RWPE2 (cell line): Measurements from ENCODE around the gene MGAT4C.

Experiments
- ATAC-seq: fragments of 200-7000 bp; cut with Tn5 transposase; 3 replicates; pipeline ENCODE4 v1.9.1; 2021; ENCODE audit warnings: low read depth
- DNase-seq: peaks from one replicate; pipeline ENCODE4 v3.0.0-alpha.2; 2020; ENCODE audit warnings: low spot score
- H3K27ac ChIP-seq: fragments of 450-650 bp; 2 replicates; pipeline ENCODE4 v1.5.1; 2017; ENCODE audit warnings: mild to moderate bottlenecking; ENCODE audit not compliant: poor library complexity, severe bottlenecking
- H3K27me3 ChIP-seq: fragments of 250-450 bp; sonication (Bioruptor Pico); 2 replicates; pipeline ENCODE4 v1.5.1; 2021; ENCODE audit warnings: mild to moderate bottlenecking, moderate library complexity; ENCODE audit not compliant: insufficient read depth, poor library complexity, severe bottlenecking
- H3K36me3 ChIP-seq: fragments of 250-450 bp; sonication (Bioruptor Pico); 2 replicates; pipeline ENCODE4 v1.5.1; 2020; ENCODE audit warnings: low read depth, mild to moderate bottlenecking, moderate library complexity
- H3K4me1 ChIP-seq: fragments of 250-450 bp; sonication (Bioruptor Pico); 2 replicates; pipeline ENCODE4 v1.5.1; 2021; ENCODE audit warnings: mild to moderate bottlenecking, moderate library complexity; ENCODE audit not compliant: insufficient read depth, poor library complexity, severe bottlenecking
- H3K4me3 ChIP-seq: fragments of 250-450 bp; sonication (Bioruptor Pico); 2 replicates; pipeline ENCODE4 v1.5.1; 2021; ENCODE audit warnings: mild to moderate bottlenecking, moderate library complexity; ENCODE audit not compliant: severe bottlenecking
- H3K9me3 ChIP-seq: fragments of 250-450 bp; sonication (Bioruptor Pico); 2 replicates; pipeline ENCODE4 v1.5.1; 2021; ENCODE audit warnings: mild to moderate bottlenecking, moderate library complexity; ENCODE audit not compliant: severe bottlenecking
- CTCF ChIP-seq: fragments of 450-650 bp; IDR thresholded peaks from one replicate; pipeline ENCODE4 v1.5.1; 2017; ENCODE audit warnings: mild to moderate bottlenecking, moderate library complexity; ENCODE audit not compliant: poor library complexity, severe bottlenecking

MGAT4C gene

DNA sequence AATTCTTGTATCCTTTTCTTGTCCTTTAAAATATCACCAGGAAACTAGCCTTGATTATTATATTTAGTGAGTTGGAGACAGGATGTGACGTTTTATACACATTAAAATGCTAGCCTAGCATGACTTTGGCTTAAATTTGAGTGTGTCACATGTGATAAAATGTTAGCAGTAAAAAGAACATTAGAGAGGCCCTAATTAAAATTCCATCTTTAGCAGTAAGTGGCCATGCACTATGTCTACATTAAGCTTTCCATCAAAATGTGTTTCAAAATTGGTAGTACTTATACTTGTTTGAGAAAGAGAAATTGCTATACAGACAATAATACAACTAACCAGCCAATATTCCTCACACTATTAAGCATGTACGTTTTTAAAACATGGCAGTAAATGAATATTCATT lies 29.9 kb upstream of the MGAT4C start:
- no peaks in the 10 kb centered on the region for H3K9me3 ChIP-seq
- no peak overlapping the region for H3K27ac ChIP-seq
- DNase-seq (no peak), ATAC-seq (no peak)
- TF ChIP-seq CTCF: no peak
- no peaks in the 10 kb centered on the region for H3K27me3 ChIP-seq
- H3K36me3 ChIP-seq: no peaks in the 10 kb centered on the region
- no peaks in the 10 kb centered on the region for H3K4me1 ChIP-seq
- H3K4me3 ChIP-seq: no peak overlapping the region

DNA sequence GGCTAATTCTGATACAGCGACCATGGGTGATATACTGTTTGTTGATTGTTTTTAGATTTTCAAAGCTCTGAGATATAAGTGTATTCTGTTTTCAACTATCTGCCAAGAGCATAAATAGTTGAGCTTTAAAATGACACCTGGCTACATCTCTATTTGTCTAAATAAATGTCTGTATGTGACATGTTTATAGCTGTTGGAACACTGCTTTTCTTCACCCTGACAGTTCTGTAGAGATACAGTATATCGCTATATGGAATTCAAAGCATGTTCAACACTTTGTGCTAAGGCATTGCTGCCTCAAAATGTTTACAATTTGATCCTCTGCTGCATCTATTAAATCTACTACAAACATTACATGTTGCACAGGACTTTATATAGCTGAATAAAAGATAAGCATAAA lies 27.4 kb upstream of the MGAT4C start:
- ATAC-seq: no peak
- no peaks in the 10 kb centered on the region for H3K27me3 ChIP-seq
- TF ChIP-seq CTCF: no peak

GRCh38 chr12:86275356-86275755 lies 19.2 kb upstream of the MGAT4C start:
- ATAC-seq (no peak), DNase-seq (no peak)
- H3K36me3 ChIP-seq: no peaks in the 10 kb centered on the region
- no peak for TF ChIP-seq CTCF
- no peaks in the 10 kb centered on the region for H3K4me1 ChIP-seq
- no peak overlapping the region for H3K27ac ChIP-seq
- H3K27me3 ChIP-seq: no peaks in the 10 kb centered on the region
- no peak overlapping the region for H3K4me3 ChIP-seq
- H3K9me3 ChIP-seq: no peaks in the 10 kb centered on the region

More for the DNA sequence above, 27.4 kb upstream of the MGAT4C start:
- H3K4me3 ChIP-seq: no peak overlapping the region
- H3K9me3 ChIP-seq: no peaks in the 10 kb centered on the region
- no peaks in the 10 kb centered on the region for H3K36me3 ChIP-seq
- no peak overlapping the region for H3K27ac ChIP-seq
- no peak for DNase-seq
- no peaks in the 10 kb centered on the region for H3K4me1 ChIP-seq

- no peak for TF ChIP-seq CTCF
Measured at GRCh38 chr12:86265329-86265695, 9.1 kb upstream of the MGAT4C start.

GRCh38 chr12:86264451-86265328 lies 8.5 kb upstream of the MGAT4C start:
- no peak for DNase-seq
- H3K4me3 ChIP-seq: no peak overlapping the region
- H3K27ac ChIP-seq: no peak overlapping the region
- H3K27me3 ChIP-seq: no peaks in the 10 kb centered on the region
- H3K9me3 ChIP-seq: no peaks in the 10 kb centered on the region
- peak; percentile 35; the same call in 1 of the 3 replicates for ATAC-seq
- TF ChIP-seq CTCF: no peak
- H3K4me1 ChIP-seq: no peaks in the 10 kb centered on the region
- no peaks in the 10 kb centered on the region for H3K36me3 ChIP-seq

More at GRCh38 chr12:86265329-86265695, 9.1 kb upstream of the MGAT4C start:
- Histone ChIP-seq H3K9me3 (no peaks in the 10 kb centered on the region), H3K27me3 (no peaks in the 10 kb centered on the region), H3K27ac (no peak overlapping the region), H3K4me3 (no peak overlapping the region), H3K4me1 (no peaks in the 10 kb centered on the region), H3K36me3 (no peaks in the 10 kb centered on the region)
- ATAC-seq (no peak), DNase-seq (no peak)
